ENCODE measurements around the gene FASTK.

The FASTK gene

DNA sequence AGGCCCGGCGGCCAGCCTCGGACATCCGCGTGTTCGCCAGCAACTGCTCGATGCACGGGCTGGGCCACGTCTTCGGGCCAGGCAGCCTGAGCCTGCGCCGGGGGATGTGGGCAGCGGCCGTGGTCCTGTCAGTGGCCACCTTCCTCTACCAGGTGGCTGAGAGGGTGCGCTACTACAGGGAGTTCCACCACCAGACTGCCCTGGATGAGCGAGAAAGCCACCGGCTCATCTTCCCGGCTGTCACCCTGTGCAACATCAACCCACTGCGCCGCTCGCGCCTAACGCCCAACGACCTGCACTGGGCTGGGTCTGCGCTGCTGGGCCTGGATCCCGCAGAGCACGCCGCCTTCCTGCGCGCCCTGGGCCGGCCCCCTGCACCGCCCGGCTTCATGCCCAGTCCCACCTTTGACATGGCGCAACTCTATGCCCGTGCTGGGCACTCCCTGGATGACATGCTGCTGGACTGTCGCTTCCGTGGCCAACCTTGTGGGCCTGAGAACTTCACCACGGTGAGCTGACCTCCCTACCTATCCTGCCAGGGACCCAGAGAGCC, 31.6 kb downstream of the FASTK start:
- Histone ChIP-seq H3K4me3 (ENCODE audit: low read length, poor library complexity, severe bottlenecking) (no peak overlapping the region), H3K36me3 (ENCODE audit: insufficient read depth, low read length) (no peaks in the 10 kb centered on the region), H3K9me2 (replicated peaks; ENCODE audit: low read depth, low read length) (no peaks in the 10 kb centered on the region), H3F3A (ENCODE audit: low read depth) (no peaks in the 10 kb centered on the region), H3K4me1 (ENCODE audit: insufficient read depth, low read length, poor library complexity, severe bottlenecking) (peaks cover 16% of the 10 kb centered on the region), H3K79me2 (ENCODE audit: insufficient read depth, low read length) (no peaks in the 10 kb centered on the region), H3K4me2 (ENCODE audit: low read depth, low read length, poor library complexity, severe bottlenecking) (no peak overlapping the region), H3K9ac (ENCODE audit: low read depth, low read length, poor library complexity, severe bottlenecking) (no peak overlapping the region), H3K9me3 (ENCODE audit: insufficient read depth, low read depth, low read length) (no peaks in the 10 kb centered on the region), H2AFZ (ENCODE audit: low read length) (no peak overlapping the region), H3K27me3 (ENCODE audit: insufficient read depth, low read length, poor library complexity, severe bottlenecking) (no peaks in the 10 kb centered on the region), H4K20me1 (ENCODE audit: insufficient read depth, low read length, poor library complexity, severe bottlenecking) (no peaks in the 10 kb centered on the region)
- TF ChIP-seq EZH2phosphoT487 (IDR thresholded peaks at IDR 0.05; ENCODE audit: borderline replicate concordance), result no peak
- TF ChIP-seq, protein P1, sequence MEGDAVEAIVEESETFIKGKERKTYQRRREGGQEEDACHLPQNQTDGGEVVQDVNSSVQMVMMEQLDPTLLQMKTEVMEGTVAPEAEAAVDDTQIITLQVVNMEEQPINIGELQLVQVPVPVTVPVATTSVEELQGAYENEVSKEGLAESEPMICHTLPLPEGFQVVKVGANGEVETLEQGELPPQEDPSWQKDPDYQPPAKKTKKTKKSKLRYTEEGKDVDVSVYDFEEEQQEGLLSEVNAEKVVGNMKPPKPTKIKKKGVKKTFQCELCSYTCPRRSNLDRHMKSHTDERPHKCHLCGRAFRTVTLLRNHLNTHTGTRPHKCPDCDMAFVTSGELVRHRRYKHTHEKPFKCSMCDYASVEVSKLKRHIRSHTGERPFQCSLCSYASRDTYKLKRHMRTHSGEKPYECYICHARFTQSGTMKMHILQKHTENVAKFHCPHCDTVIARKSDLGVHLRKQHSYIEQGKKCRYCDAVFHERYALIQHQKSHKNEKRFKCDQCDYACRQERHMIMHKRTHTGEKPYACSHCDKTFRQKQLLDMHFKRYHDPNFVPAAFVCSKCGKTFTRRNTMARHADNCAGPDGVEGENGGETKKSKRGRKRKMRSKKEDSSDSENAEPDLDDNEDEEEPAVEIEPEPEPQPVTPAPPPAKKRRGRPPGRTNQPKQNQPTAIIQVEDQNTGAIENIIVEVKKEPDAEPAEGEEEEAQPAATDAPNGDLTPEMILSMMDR (conservative IDR thresholded peaks at IDR 0.05; ENCODE audit: low read length), result no peak

- Histone ChIP-seq H2AFZ (ENCODE audit: low read length) (no peak within 1 kb of the TSS), H3K4me2 (ENCODE audit: low read depth, low read length, poor library complexity, severe bottlenecking) (no peak within 1 kb of the TSS)
Observed at GRCh38 chr7:151047976-151048815, 32.4 kb downstream of the FASTK start, which contains the start of gene ASIC3. Gene ASIC3, plus strand, starts transcription at chr7:151048531. Its CDS starts 355 bp downstream, at chr7:151048886.

GRCh38 chr7:151046603-151047573, 33.7 kb downstream of the FASTK start:
- H3K36me3 ChIP-seq (ENCODE audit: insufficient read depth, low read length), result no peaks in the 10 kb centered on the region
- H2AFZ ChIP-seq (ENCODE audit: low read length), result no peak overlapping the region
- H3K9me2 ChIP-seq (replicated peaks; ENCODE audit: low read depth, low read length), result no peaks in the 10 kb centered on the region
- H3K79me2 ChIP-seq (ENCODE audit: insufficient read depth, low read length), result no peaks in the 10 kb centered on the region
- H4K20me1 ChIP-seq (ENCODE audit: insufficient read depth, low read length, poor library complexity, severe bottlenecking), result no peaks in the 10 kb centered on the region
- no peak overlapping the region for H3K9ac ChIP-seq (ENCODE audit: low read depth, low read length, poor library complexity, severe bottlenecking)
- H3K4me2 ChIP-seq (ENCODE audit: low read depth, low read length, poor library complexity, severe bottlenecking), result no peak overlapping the region
- TF ChIP-seq EZH2phosphoT487 (IDR thresholded peaks at IDR 0.05; ENCODE audit: borderline replicate concordance), result no peak
- TF ChIP-seq, protein P1 (conservative IDR thresholded peaks at IDR 0.05; ENCODE audit: low read length), result no peak
- H3K4me1 ChIP-seq (ENCODE audit: insufficient read depth, low read length, poor library complexity, severe bottlenecking), result peaks cover 3% of the 10 kb centered on the region
- no peaks in the 10 kb centered on the region for H3K9me3 ChIP-seq (ENCODE audit: insufficient read depth, low read depth, low read length)
- no peak overlapping the region for H3K4me3 ChIP-seq (ENCODE audit: low read length, poor library complexity, severe bottlenecking)
- H3K27me3 ChIP-seq (ENCODE audit: insufficient read depth, low read length, poor library complexity, severe bottlenecking), result no peaks in the 10 kb centered on the region
- no peaks in the 10 kb centered on the region for H3F3A ChIP-seq (ENCODE audit: low read depth)

More at GRCh38 chr7:151047976-151048815, 32.4 kb downstream of the FASTK start, which contains the start of gene ASIC3:
- Histone ChIP-seq H3K36me3 (ENCODE audit: insufficient read depth, low read length) (no peaks in the 10 kb centered on the region), H3K79me2 (ENCODE audit: insufficient read depth, low read length) (no peaks in the 10 kb centered on the region), H4K20me1 (ENCODE audit: insufficient read depth, low read length, poor library complexity, severe bottlenecking) (no peaks in the 10 kb centered on the region), H3K4me3 (ENCODE audit: low read length, poor library complexity, severe bottlenecking) (no peak within 1 kb of the TSS), H3K9ac (ENCODE audit: low read depth, low read length, poor library complexity, severe bottlenecking) (no peak within 1 kb of the TSS), H3F3A (ENCODE audit: low read depth) (no peaks in the 10 kb centered on the region), H3K27me3 (ENCODE audit: insufficient read depth, low read length, poor library complexity, severe bottlenecking) (no peaks in the 10 kb centered on the region), H3K4me1 (ENCODE audit: insufficient read depth, low read length, poor library complexity, severe bottlenecking) (peaks cover 8% of the 10 kb centered on the region), H3K9me3 (ENCODE audit: insufficient read depth, low read depth, low read length) (no peaks in the 10 kb centered on the region), H3K9me2 (replicated peaks; ENCODE audit: low read depth, low read length) (no peaks in the 10 kb centered on the region)
- no peak for TF ChIP-seq EZH2phosphoT487 (IDR thresholded peaks at IDR 0.05; ENCODE audit: borderline replicate concordance)
- TF ChIP-seq, protein P1 (conservative IDR thresholded peaks at IDR 0.05; ENCODE audit: low read length), result no peak

Measured in Loucy (cell line).